SK-N-MC (cell line): Measurements from ENCODE around the gene MANBA.

Experiments used
- DNase-seq: peaks from one replicate; pipeline ENCODE4 v3.0.0-alpha.2; 2011; ENCODE audit warnings: low read depth, low spot score
- H3K27ac ChIP-seq: fragments of 200-600 bp; sonication (generic); 2 replicates; pipeline ENCODE4 v1.5.1; 2016; ENCODE audit warnings: mixed run types
- H3K36me3 ChIP-seq: fragments of 200-600 bp; sonication (generic); 2 replicates; pipeline ENCODE4 v1.6.1; 2017; ENCODE audit warnings: antibody characterized with exemption, low read length, mixed read lengths; ENCODE audit not compliant: insufficient read depth
- H3K4me3 ChIP-seq: fragments of 200-600 bp; sonication (generic); 2 replicates; pipeline ENCODE4 v1.5.1; 2016
- H3K9ac ChIP-seq: fragments of 200-600 bp; sonication (generic); 2 replicates; pipeline ENCODE4 v1.8.0; 2017; ENCODE audit warnings: mixed run types, mixed read lengths; ENCODE audit not compliant: insufficient read length
- H3K9me3 ChIP-seq: fragments of 200-600 bp; sonication (generic); 2 replicates; pipeline ENCODE4 v1.6.1; 2017; ENCODE audit warnings: low read depth, mild to moderate bottlenecking, antibody characterized with exemption, low read length, moderate library complexity, mixed read lengths
- EZH2 ChIP-seq: fragments of 200-600 bp; sonication (generic); IDR thresholded peaks from one replicate; pipeline ENCODE4 v1.6.1; 2017; ENCODE audit warnings: antibody characterized with exemption
- FOXP2 ChIP-seq: optimal IDR thresholded peaks from 2 replicates; pipeline ENCODE3; 2011; ENCODE audit warnings: mild to moderate bottlenecking, moderate library complexity; ENCODE audit not compliant: insufficient read depth; ENCODE audit errors: extremely low read length, control extremely low read depth
- POLR2AphosphoS5 ChIP-seq: IDR thresholded peaks from 2 replicates; pipeline ENCODE4 v1.6.1; 2012; ENCODE audit warnings: mild to moderate bottlenecking, low read depth, low read length, borderline replicate concordance

Gene MANBA

GRCh38 chr4:102684610-102685052, 76.1 kb downstream of the MANBA start:
- H3K36me3 ChIP-seq: no peaks in the 10 kb centered on the region
- no peak overlapping the region for H3K4me3 ChIP-seq
- no peak for TF ChIP-seq FOXP2
- no peak for TF ChIP-seq EZH2
- no peak for TF ChIP-seq POLR2AphosphoS5
- DNase-seq: no peak
- no peak overlapping the region for H3K27ac ChIP-seq
- no peak overlapping the region for H3K9ac ChIP-seq
- no peaks in the 10 kb centered on the region for H3K9me3 ChIP-seq

- Histone ChIP-seq H3K4me3 (no peak overlapping the region), H3K9me3 (no peaks in the 10 kb centered on the region), H3K36me3 (no peaks in the 10 kb centered on the region), H3K27ac (no peak overlapping the region), H3K9ac (no peak overlapping the region)
- no peak for DNase-seq
- TF ChIP-seq POLR2AphosphoS5 (no peak), FOXP2 (no peak), EZH2 (no peak)
Measured at GRCh38 chr4:102683881-102684609, 76.7 kb downstream of the MANBA start.

GRCh38 chr4:102678695-102679335, 82.0 kb downstream of the MANBA start:
- TF ChIP-seq POLR2AphosphoS5: no peak
- no peak for TF ChIP-seq FOXP2
- no peak for TF ChIP-seq EZH2
- H3K9me3 ChIP-seq: no peaks in the 10 kb centered on the region
- no peak for DNase-seq
- no peak overlapping the region for H3K27ac ChIP-seq
- H3K36me3 ChIP-seq: no peaks in the 10 kb centered on the region
- no peak overlapping the region for H3K9ac ChIP-seq
- no peak overlapping the region for H3K4me3 ChIP-seq

- Histone ChIP-seq H3K9me3 (no peaks in the 10 kb centered on the region), H3K36me3 (no peaks in the 10 kb centered on the region), H3K4me3 (no peak overlapping the region), H3K27ac (no peak overlapping the region), H3K9ac (no peak overlapping the region)
- DNase-seq: no peak
- TF ChIP-seq EZH2 (no peak), POLR2AphosphoS5 (no peak), FOXP2 (no peak)
Measured at GRCh38 chr4:102678107-102678506, 82.7 kb downstream of the MANBA start.

- TF ChIP-seq POLR2AphosphoS5: no peak
- no peak for TF ChIP-seq FOXP2
- TF ChIP-seq EZH2: no peak
- Histone ChIP-seq H3K36me3 (no peaks in the 10 kb centered on the region), H3K27ac (no peak overlapping the region), H3K9me3 (no peaks in the 10 kb centered on the region), H3K4me3 (no peak overlapping the region), H3K9ac (no peak overlapping the region)
- DNase-seq: no peak
Measured at GRCh38 chr4:102675141-102675540, 85.6 kb downstream of the MANBA start.

- no peaks in the 10 kb centered on the region for H3K9me3 ChIP-seq
- no peak overlapping the region for H3K27ac ChIP-seq
- H3K9ac ChIP-seq: no peak overlapping the region
- no peak overlapping the region for H3K4me3 ChIP-seq
- DNase-seq: no peak
- no peaks in the 10 kb centered on the region for H3K36me3 ChIP-seq
- no peak for TF ChIP-seq FOXP2
- no peak for TF ChIP-seq EZH2
- no peak for TF ChIP-seq POLR2AphosphoS5
Measured at GRCh38 chr4:102667001-102667400, 93.8 kb downstream of the MANBA start.

GRCh38 chr4:102665527-102665926, 95.2 kb downstream of the MANBA start:
- H3K27ac ChIP-seq: no peak overlapping the region
- no peaks in the 10 kb centered on the region for H3K9me3 ChIP-seq
- no peak overlapping the region for H3K4me3 ChIP-seq
- H3K9ac ChIP-seq: no peak overlapping the region
- DNase-seq: no peak
- no peaks in the 10 kb centered on the region for H3K36me3 ChIP-seq
- TF ChIP-seq FOXP2: no peak
- no peak for TF ChIP-seq EZH2

GRCh38 chr4:102663073-102663472, 97.7 kb downstream of the MANBA start:
- Histone ChIP-seq H3K36me3 (no peaks in the 10 kb centered on the region), H3K4me3 (no peak overlapping the region), H3K9me3 (no peaks in the 10 kb centered on the region), H3K27ac (no peak overlapping the region), H3K9ac (no peak overlapping the region)
- TF ChIP-seq FOXP2 (no peak), POLR2AphosphoS5 (no peak), EZH2 (no peak)
- DNase-seq: peak; percentile 14
